Stimulated activated CD4-positive, alpha-beta T cell treated with anti-CD3 and anti-CD28 coated beads, Interleukin-12 subunit alpha, Interleukin-12 subunit beta, amount 100 ng/mL, for 4 hours (primary cell): ENCODE measurements around the gene VSTM2L.

Source experiments
- DNase-seq: peaks from one replicate; pipeline ENCODE4 v3.0.0-alpha.2; 2020

The VSTM2L gene

DNA sequence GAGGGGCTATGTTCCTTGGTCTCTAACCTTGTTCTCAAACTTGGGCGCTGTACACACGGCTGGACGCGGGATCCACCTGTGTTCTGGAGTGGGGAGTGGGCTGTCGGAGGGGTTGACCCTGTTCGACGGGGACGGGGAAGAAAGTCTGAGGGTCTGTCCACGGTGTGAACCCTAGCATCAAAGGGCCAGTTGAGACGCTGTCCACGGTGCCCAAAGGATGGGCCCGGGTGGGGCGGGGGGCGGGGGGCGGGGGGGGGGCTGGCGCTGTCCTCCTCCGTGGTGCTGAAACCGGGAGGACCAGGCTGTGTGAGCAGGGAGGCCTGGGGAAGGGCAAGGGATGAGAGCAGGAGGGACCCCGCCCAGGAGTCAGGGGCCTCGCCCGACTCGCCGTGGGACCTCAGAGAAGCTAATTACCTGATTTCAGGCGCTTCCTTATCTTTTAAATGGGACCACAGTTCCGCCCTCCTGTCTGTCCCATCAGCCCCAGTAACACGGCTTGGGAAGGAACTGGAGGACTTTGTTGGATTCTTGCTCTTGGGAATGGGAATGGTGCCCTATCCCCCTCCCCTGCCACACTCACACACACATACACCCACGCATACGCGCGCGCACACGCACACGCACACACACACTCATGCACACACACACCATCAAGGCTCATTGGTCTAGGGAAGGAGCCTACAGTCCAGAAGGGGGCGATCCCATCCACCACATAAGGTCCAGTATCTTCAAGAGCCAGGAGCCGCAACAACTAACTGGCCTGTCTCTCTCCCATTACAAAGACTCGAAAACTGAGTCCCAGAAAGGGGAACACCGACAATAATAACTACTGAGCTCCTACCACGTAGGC lies 1.0 kb upstream of the VSTM2L start:
- DNase-seq, result no peak

GRCh38 chr20:37903317-37904007 lies 535 bp downstream of the VSTM2L start:
- no peak for DNase-seq

DNA sequence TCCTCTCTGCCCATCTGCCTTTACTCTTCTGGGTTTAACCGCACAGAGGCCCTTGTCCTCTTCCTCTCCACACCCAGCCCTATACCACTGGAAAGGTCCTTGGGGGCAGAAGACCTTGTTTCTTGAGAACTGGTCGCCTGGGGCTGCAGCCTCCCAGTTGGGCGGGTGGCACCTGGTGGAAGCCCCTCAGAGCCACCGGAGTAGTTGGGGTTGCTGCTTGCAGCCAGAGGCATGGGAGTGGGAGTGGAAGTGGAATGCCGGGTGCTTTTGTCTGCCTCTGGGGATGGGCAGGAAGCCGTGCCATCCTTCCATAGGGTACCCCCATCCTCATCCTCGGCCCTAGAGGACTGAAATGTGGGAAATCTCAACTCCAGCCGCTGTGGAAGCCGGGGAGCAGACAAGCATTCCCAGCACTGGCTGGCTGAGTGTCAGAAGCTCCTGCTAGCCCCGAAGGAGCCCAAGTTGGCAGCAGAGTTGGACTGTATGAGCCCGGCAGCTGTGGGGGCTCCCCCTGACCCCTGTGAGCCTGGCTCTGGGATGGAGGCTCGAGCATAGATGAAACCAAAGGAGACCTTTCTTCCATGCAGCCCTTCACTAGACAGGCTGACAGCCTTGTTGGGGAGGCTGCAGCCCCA lies 1.2 kb downstream of the VSTM2L start:
- DNase-seq, result no peak

GRCh38 chr20:37904845-37905373 lies 2.0 kb downstream of the VSTM2L start:
- DNase-seq, result no peak

- DNase-seq, result no peak
Observed at GRCh38 chr20:37905671-37906613, 3.0 kb downstream of the VSTM2L start.

DNA sequence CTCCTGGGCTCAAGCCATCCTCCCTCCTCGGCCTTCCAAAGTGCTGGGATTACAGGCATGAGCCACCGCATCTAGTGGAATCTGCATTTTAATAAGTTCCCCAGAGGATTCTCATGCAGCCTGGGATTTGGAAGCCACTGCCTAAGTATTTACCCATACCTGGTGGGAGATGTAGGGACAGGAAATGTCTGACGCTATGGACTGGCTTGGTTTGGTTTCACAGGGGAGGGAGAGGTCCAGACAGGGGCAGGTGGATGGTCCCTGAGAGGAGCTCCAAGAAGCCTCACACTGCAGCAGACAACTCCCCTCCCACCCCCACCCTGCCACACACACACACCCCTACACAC lies 4.4 kb downstream of the VSTM2L start:
- DNase-seq, result no peak

- no peak for DNase-seq
Observed at GRCh38 chr20:37907677-37908401, 4.9 kb downstream of the VSTM2L start.

DNA sequence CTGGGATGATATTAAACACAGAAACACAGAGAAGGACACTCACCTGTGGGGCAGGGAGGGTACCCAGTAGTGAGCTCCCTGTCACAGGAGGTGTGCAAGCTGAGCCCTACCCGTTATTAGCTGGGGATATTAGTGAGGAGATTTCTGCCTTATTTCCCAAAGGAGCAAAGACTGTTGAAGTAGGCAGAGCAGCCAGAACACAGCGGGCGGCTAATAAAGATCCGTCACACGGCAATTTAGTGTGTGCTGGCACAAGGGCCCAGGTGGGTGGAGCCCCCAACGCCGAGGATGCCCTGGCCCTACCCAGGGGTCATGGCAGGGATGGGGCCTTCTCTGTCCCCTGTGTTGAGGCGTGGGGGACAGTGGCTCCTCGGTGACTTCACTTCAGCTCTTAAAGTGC lies 8.3 kb downstream of the VSTM2L start:
- no peak for DNase-seq

GRCh38 chr20:37911838-37912281 lies 8.9 kb downstream of the VSTM2L start:
- DNase-seq, result no peak

DNA sequence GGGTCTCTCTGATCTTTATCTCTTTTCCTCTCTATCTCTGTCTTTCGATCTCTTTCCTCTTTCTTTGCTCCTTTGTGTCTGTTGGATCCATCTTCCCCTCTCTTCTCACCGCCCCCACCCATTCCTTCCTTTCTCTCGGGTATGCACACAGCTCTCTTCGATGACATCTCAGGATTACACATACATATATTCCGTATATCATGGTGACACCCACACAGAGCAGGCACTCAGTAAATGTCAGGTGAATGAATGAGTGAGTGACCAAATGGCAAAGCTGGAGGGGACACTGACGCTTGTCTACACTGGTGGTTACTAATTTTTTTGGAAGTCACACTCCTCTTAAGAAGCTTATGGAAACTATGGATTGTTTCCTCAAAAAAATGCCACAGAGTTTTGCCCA lies 9.9 kb downstream of the VSTM2L start:
- DNase-seq, result no peak

GRCh38 chr20:37913567-37914366 lies 10.8 kb downstream of the VSTM2L start:
- DNase-seq, result no peak

DNA sequence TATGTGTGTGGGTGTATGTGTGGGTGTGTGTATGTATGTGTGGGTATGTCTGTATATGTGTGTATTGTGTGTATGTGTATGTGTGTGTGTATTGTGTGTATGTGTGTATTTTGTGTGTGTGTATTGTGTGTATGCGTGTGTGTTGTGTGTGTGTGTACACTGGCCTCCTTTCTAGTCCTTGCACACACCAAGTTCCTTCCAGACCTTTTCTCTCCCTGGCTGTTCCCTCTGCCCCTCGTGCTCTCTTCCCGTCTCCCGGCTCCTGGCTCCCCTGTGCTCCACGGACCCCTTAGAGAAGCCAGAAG lies 11.4 kb downstream of the VSTM2L start:
- DNase-seq, result no peak

- no peak for DNase-seq
Observed at GRCh38 chr20:37914672-37915433, 11.9 kb downstream of the VSTM2L start.

GRCh38 chr20:37915434-37915787 lies 12.5 kb downstream of the VSTM2L start:
- no peak for DNase-seq

DNA sequence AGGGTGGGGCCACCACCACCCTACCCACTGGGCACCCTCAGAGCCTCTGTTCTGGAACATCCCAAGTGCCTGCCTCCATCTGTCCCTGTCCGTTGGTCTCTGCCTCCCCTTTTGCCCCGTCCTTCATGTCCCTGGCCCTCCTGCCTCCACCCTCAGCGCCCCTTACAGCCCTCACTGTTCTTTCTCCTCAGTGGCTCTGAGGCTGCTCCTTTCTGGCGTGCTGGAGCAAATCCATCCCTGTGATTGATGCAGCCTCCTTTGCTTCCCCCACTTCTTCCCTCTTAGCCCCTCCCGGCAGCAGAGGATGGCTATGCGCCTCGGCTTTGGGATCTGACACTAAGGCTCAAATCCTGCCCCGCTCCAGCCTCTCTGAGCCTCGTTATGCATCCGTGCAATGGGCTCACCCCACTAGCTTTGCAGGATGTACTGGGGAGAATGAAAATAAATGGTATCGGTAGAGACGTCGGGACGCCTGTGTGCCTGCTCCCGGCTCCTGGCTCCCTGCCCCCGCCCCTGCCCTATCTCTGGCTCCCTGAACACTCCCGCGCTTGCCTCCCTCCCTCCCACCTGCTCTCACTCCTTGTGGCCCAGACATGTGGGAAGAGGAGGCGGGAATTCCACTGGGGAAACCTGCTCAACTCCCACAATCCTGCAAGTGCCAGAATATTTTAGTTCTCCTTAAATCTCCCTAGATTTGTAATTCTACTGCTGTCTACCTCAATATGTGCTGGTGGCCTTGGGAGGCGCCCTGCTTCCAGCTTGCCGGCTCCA lies 13.1 kb downstream of the VSTM2L start:
- no peak for DNase-seq

- no peak for DNase-seq
Observed at GRCh38 chr20:37917461-37917860, 14.5 kb downstream of the VSTM2L start.

DNA sequence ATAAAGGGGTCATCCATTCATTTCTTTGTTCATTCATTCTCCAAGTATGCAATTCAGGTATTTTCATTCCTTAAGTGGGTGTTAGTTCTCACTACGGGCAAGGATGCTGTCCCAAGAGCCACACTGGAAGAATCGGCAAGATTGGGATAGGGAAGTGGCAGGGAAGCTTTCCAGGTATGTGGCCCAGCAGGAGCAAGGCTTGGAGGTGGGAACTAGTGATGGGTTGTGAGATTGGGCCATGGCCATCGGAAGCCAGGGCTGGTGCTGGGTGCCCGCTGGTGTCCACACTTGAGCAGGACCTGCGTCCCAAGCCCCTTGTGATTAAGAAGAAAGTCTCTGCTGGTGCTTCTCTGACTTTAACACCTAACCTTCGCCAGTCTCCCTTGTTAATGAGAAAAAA lies 15.1 kb downstream of the VSTM2L start:
- DNase-seq, result no peak

DNA sequence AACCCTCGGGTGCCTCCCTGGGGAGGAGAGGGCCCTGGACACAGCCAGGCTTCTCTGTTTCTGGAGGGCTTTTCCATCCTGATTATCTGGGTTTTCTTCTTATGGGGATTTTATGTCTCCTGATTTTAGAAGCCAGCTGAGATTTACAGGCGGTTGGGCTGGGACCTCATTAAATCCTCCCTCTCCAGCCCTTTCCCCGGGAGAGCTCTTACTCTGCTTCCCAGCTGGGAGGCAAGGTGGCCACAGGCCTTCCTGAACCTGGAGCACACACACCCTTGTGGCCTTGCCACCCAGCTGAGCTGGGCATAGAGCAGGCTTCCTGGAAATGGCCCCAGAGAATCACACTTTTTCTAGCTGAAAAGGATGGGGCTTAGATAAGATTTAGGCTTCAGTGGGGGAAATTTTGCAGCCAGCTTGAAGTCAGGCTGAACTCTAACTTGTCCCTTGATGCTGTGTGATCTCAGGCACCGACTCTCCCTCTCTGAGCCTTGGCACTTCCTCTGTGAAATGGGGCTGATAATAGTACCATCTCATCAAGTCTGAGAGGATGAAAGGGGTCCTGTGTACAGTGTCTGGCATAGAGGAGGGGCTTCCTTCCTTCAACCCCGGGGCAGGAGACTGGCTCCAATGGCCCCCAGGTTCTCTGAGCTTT lies 16.6 kb downstream of the VSTM2L start:
- DNase-seq, result no peak

DNA sequence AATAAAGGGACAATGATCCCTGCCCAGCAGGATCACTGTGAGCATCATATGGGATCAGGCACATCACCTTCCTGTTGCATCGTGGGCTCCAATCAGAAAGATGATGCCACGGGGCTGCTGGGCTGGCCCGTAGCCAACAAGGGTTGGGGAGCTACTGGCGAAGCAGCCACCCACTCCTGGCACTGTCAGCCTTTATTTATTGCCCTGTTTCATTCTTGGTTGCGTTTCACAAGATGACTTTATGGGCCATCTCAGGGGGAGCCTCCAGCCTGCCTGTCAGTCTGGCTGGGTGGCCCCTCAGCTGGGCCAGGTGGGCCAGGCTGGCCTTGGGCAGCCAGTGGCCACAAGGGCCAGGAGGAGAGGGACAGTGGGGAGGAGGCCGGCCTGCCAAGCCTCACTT lies 17.3 kb downstream of the VSTM2L start:
- DNase-seq, result no peak
